PC-3 (cell line): Measurements from ENCODE around the gene ZNF496. TPM values are rescaled to one million over a fixed set of nuclear protein-coding genes. Genes with fewer than 3 reads are reported as not detected.
"Not testable (repeated sequence)": the region's sequence is repeated elsewhere in the genome, so short reads cannot be mapped to it uniquely, and the experiment has no call there.

ENCODE experiments used
- ATAC-seq: fragments of 200-7000 bp; cut with Tn5 transposase; 2 replicates; pipeline ENCODE4 v1.9.1; 2020; ENCODE audit warnings: mild to moderate bottlenecking, moderate library complexity
- BruUV-seq: library from RNA; stranded (reverse); fragments of 400-500 nt; replicated peaks from 2 replicates; lab custom pipeline; 2021; lab: Mats Ljungman, UMichigan
- CTCF ChIA-PET: fragments of 300-600 bp; sonication (Branson Sonifier 250); formaldehyde crosslinking; loops from one replicate; lab custom pipeline; 2022; ENCODE audit warnings: antibody characterized with exemption; lab: Charles Lee
- POLR2A ChIA-PET: fragments of 300-600 bp; sonication (Branson Sonifier 250); formaldehyde crosslinking; loops from one replicate; lab custom pipeline; 2022; ENCODE audit warnings: antibody characterized with exemption; ENCODE audit not compliant: unreplicated experiment; lab: Charles Lee
- DNase-seq: peaks from one replicate; pipeline ENCODE4 v3.0.0-alpha.2; 2015
- H2AFZ ChIP-seq: fragments of 300-600 bp; sonication (generic); 2 replicates; pipeline ENCODE4 v1.6.0; 2016; ENCODE audit warnings: antibody characterized with exemption, low read length
- H3F3A ChIP-seq: fragments of 300-600 bp; sonication (generic); one replicate; pipeline ENCODE4 v1.6.0; 2017; ENCODE audit warnings: antibody characterized with exemption, low read length, control low read depth, mild to moderate bottlenecking; ENCODE audit not compliant: unreplicated experiment
- H3K27ac ChIP-seq: fragments of 300-600 bp; sonication (generic); 2 replicates; pipeline ENCODE4 v1.5.1; 2016; ENCODE audit warnings: mild to moderate bottlenecking, low read length
- H3K27me3 ChIP-seq: fragments of 300-600 bp; sonication (generic); 2 replicates; pipeline ENCODE4 v1.6.1; 2016; ENCODE audit warnings: low read length, mixed read lengths
- H3K36me3 ChIP-seq: fragments of 300-600 bp; sonication (generic); 2 replicates; pipeline ENCODE4 v1.6.1; 2016; ENCODE audit warnings: low read depth, mixed run types, low read length, mixed read lengths
- H3K4me1 ChIP-seq: fragments of 300-600 bp; sonication (generic); 2 replicates; pipeline ENCODE4 v1.5.1; 2016; ENCODE audit warnings: low read length; ENCODE audit not compliant: insufficient read depth
- H3K4me2 ChIP-seq: fragments of 300-600 bp; sonication (generic); 2 replicates; pipeline ENCODE4 v1.6.0; 2016; ENCODE audit warnings: low read length
- H3K4me3 ChIP-seq: fragments of 300-600 bp; sonication (generic); 2 replicates; pipeline ENCODE4 v1.5.1; 2016; ENCODE audit warnings: mild to moderate bottlenecking, low read length, mixed read lengths
- H3K79me2 ChIP-seq: fragments of 300-600 bp; sonication (generic); 2 replicates; pipeline ENCODE4 v1.6.1; 2017; ENCODE audit warnings: low read length, mixed read lengths
- H3K9ac ChIP-seq: fragments of 300-600 bp; sonication (generic); 2 replicates; pipeline ENCODE4 v1.6.0; 2016; ENCODE audit warnings: mild to moderate bottlenecking, low read length
- H3K9me2 ChIP-seq: fragments of 300-600 bp; sonication (generic); replicated peaks from 2 replicates; pipeline ENCODE4 v1.6.1; 2016; ENCODE audit warnings: mixed run types, low read length, mixed read lengths
- H3K9me3 ChIP-seq: fragments of 300-600 bp; sonication (generic); 2 replicates; pipeline ENCODE4 v1.6.1; 2016; ENCODE audit warnings: low read length, mixed read lengths
- H4K20me1 ChIP-seq: fragments of 300-600 bp; sonication (generic); 2 replicates; pipeline ENCODE4 v1.6.1; 2016; ENCODE audit warnings: low read length, mixed read lengths
- CTCF ChIP-seq: fragments of 300-600 bp; sonication (generic); conservative IDR thresholded peaks from 2 replicates; pipeline ENCODE4 v1.5.1; 2017; ENCODE audit warnings: antibody characterized with exemption, low read depth, mild to moderate bottlenecking, low read length
- EZH2 ChIP-seq: fragments of 300-600 bp; sonication (generic); IDR thresholded peaks from one replicate; pipeline ENCODE4 v1.6.1; 2017; ENCODE audit warnings: antibody characterized with exemption, mild to moderate bottlenecking, low read length; ENCODE audit not compliant: unreplicated experiment
- EZH2phosphoT487 ChIP-seq: fragments of 300-600 bp; sonication (generic); IDR thresholded peaks from 2 replicates; pipeline ENCODE4 v1.6.1; 2018; ENCODE audit warnings: mild to moderate bottlenecking, antibody characterized with exemption, low read length, borderline replicate concordance
- intact Hi-C: fragments of 100-400 bp; cut with micrococcal nuclease; formaldehyde crosslinking; loops from 2 replicates; pipeline ENCODE4 v1.9.0; 2023
- total RNA-seq: library from RNA; depleted of rRNA; stranded (reverse); fragments of >200 nt; gene quantifications from 2 replicates; pipeline ENCODE4 v1.2.3, GENCODE V29; 2014

Gene ZNF496
- total RNA-seq, 1 experiment from 2014 or later, result 79.4 TPM

DNA sequence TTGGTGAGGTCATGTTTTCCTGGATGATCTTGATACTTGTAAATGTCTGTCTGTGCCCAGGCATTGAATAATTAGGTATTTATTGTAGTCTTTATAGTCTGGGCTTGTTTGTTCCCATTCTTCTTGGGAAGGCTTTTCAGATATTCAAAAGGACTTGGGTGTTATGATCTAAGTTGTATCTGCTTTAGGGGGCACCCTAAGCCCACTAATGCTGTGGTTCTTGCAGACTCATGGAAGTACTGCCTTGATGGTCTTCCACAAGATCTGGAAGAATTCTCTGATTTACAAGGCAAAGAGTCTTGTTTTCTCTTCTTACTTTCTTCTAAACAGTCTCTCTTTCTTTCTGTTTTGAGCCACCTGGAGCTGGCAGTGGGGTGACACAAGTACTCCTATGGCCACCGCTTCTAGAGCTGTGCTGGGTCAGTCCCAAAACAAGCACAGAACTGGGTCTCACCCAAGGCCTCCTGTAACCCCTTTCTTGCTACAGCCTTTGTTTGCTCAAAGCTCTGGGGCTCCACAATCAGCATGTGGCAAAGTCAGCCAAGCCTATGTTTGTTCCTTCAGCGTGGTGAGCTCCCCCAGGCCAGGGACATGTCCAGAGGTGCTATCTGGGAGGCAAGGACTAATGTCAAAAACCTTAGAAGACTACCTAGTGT, 63.1 kb downstream of the ZNF496 start:
- no peaks in the 10 kb centered on the region for H4K20me1 ChIP-seq
- no peaks in the 10 kb centered on the region for H3K36me3 ChIP-seq
- ATAC-seq, result no peak
- no peaks in the 10 kb centered on the region for H3F3A ChIP-seq
- POLR2A ChIA-PET, result no interaction called here
- CTCF ChIA-PET, result no interaction called here
- no peak overlapping the region for H3K4me3 ChIP-seq
- H3K9ac ChIP-seq, result no peak overlapping the region
- H3K4me1 ChIP-seq, result peaks cover 7% of the 10 kb centered on the region; the same call in 1 of the 2 replicates
- no peaks in the 10 kb centered on the region for H3K27me3 ChIP-seq
- H3K9me2 ChIP-seq, result no peaks in the 10 kb centered on the region
- H3K9me3 ChIP-seq, result no peaks in the 10 kb centered on the region
- no TSS peak for BruUV-seq
- H3K4me2 ChIP-seq, result no peak overlapping the region
- no peaks in the 10 kb centered on the region for H3K79me2 ChIP-seq
- no peak overlapping the region for H3K27ac ChIP-seq
- TF ChIP-seq EZH2 (no peak), CTCF (no peak), EZH2phosphoT487 (no peak)
- H2AFZ ChIP-seq, result no peak overlapping the region
- intact Hi-C loops, result no loop called here
- DNase-seq, result no peak

- Histone ChIP-seq H3K9me2 (no peaks in the 10 kb centered on the region), H3K9ac (no peak overlapping the region), H3K36me3 (no peaks in the 10 kb centered on the region), H3K4me2 (no peak overlapping the region), H2AFZ (no peak overlapping the region), H3F3A (no peaks in the 10 kb centered on the region), H4K20me1 (no peaks in the 10 kb centered on the region), H3K4me3 (no peak overlapping the region), H3K4me1 (peaks cover 7% of the 10 kb centered on the region; the same call in 1 of the 2 replicates), H3K9me3 (no peaks in the 10 kb centered on the region), H3K79me2 (no peaks in the 10 kb centered on the region), H3K27me3 (no peaks in the 10 kb centered on the region), H3K27ac (no peak overlapping the region)
- intact Hi-C loops, result no loop called here
- ATAC-seq (peak; percentile 48), DNase-seq (peak; percentile 76)
- TF ChIP-seq EZH2phosphoT487 (no peak), CTCF (no peak), EZH2 (no peak)
- BruUV-seq, result no TSS peak
- CTCF ChIA-PET, result no interaction called here
- POLR2A ChIA-PET, result no interaction called here
Observed at GRCh38 chr1:247266053-247266452, 65.6 kb downstream of the ZNF496 start.

DNA sequence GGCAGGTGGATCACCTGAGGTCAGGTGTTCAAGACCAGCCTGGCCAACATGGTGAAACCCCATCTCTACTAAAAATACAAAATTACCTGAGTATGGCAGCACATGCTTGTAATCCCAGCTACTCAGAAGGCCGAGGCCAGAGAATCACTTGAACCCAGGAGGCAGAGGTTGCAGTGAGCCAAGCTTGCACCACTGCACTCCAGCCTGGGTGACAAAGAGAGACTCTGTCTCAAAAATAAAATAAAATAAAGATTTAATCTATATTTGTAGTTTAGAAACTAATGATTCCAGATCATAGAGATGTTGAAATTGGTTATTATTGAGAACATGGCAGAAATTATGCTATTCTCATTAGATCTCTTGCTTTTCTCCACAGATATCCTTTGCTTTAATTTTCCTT, 75.9 kb downstream of the ZNF496 start, which contains the start of gene VN1R5:
Gene VN1R5 (plus strand): TSS at position 301 of the 400 bp plus-strand sequence.
- H3K36me3 ChIP-seq, DNase-seq, ATAC-seq, H3K4me1 ChIP-seq, H3K27ac ChIP-seq, H3F3A ChIP-seq, H3K9me3 ChIP-seq, H3K9me2 ChIP-seq, H3K79me2 ChIP-seq, POLR2A ChIA-PET, H4K20me1 ChIP-seq, H3K9ac ChIP-seq, H3K27me3 ChIP-seq, H3K4me3 ChIP-seq, CTCF ChIA-PET, BruUV-seq, H2AFZ ChIP-seq, H3K4me2 ChIP-seq: not testable (repeated sequence)
- intact Hi-C loops, result loop anchor here (5.0 kb wide), 1 partner anchor 43 kb away; no protein-coding TSS in a partner anchor
